ENCODE data around the gene NDUFA1.

DNA sequence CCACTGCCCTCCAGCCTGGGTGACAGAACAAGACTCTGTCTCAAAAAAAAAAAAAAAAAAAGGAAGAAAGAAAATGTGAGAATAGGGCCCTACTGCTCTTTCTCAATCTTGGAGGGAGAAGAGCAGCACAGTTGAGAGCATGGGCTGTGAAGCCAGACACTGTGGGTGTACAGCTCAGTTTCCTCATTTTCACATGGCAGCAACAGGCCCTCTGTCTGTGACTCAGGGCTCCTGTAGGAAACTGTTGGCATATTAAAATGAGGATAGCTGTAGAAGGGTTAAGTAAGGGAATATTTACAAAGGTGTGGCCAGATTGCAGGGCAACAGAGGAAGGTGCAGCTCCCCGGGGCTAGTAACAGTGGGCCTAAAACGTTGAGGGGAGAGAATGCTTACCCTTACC lies 27.5 kb downstream of the NDUFA1 start:
- TF ChIP-seq, protein P1, sequence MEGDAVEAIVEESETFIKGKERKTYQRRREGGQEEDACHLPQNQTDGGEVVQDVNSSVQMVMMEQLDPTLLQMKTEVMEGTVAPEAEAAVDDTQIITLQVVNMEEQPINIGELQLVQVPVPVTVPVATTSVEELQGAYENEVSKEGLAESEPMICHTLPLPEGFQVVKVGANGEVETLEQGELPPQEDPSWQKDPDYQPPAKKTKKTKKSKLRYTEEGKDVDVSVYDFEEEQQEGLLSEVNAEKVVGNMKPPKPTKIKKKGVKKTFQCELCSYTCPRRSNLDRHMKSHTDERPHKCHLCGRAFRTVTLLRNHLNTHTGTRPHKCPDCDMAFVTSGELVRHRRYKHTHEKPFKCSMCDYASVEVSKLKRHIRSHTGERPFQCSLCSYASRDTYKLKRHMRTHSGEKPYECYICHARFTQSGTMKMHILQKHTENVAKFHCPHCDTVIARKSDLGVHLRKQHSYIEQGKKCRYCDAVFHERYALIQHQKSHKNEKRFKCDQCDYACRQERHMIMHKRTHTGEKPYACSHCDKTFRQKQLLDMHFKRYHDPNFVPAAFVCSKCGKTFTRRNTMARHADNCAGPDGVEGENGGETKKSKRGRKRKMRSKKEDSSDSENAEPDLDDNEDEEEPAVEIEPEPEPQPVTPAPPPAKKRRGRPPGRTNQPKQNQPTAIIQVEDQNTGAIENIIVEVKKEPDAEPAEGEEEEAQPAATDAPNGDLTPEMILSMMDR (IDR thresholded peaks at IDR 0.05; ENCODE audit: low read depth, low read length, poor library complexity, severe bottlenecking) = no peak
- no peak for TF ChIP-seq EZH2phosphoT487 (IDR thresholded peaks at IDR 0.05; ENCODE audit: borderline replicate concordance, low read length)
